Activated T-helper 17 cell treated with anti-CD3 and anti-CD28 coated beads, Interleukin-2, amount 50 U/mL, for 72 hours (primary cell): Measurements from ENCODE around the gene GMCL1. TPM values are rescaled to one million over a fixed set of nuclear protein-coding genes. Genes with fewer than 3 reads are reported as not detected.
A peak's percentile ranks its signal among the peaks of the same experiment; 100 is the strongest.
"Not testable (repeated sequence)": the region's sequence is repeated elsewhere in the genome, so short reads cannot be mapped to it uniquely, and the experiment has no call there.

Source experiments
- ATAC-seq: fragments of 150-1000 bp; cut with Tn5 transposase; replicated peaks from 2 replicates; pipeline ENCODE4 v1.10.0; 2021; ENCODE audit warnings: mild to moderate bottlenecking, moderate library complexity
- H3K27ac Mint-ChIP-seq: one replicate; pipeline ENCODE4 v1.8.0; 2022; ENCODE audit warnings: mixed read lengths
- H3K27me3 Mint-ChIP-seq: one replicate; pipeline ENCODE4 v1.8.0; 2022; ENCODE audit warnings: mixed read lengths
- H3K36me3 Mint-ChIP-seq: one replicate; pipeline ENCODE4 v1.8.0; 2022; ENCODE audit warnings: low read depth, mild to moderate bottlenecking, mixed read lengths
- H3K4me1 Mint-ChIP-seq: one replicate; pipeline ENCODE4 v1.8.0; 2022; ENCODE audit warnings: mixed read lengths
- H3K4me3 Mint-ChIP-seq: one replicate; pipeline ENCODE4 v1.8.0; 2022; ENCODE audit warnings: mild to moderate bottlenecking, mixed read lengths
- H3K9me3 Mint-ChIP-seq: one replicate; pipeline ENCODE4 v1.8.0; 2022; ENCODE audit warnings: mixed read lengths
- total RNA-seq, 2 donors: library from RNA; stranded (reverse); gene quantifications; one replicate each; pipeline ENCODE4 v1.2.3, GENCODE V29; 2022

The GMCL1 gene
- total RNA-seq, 2 donors from 2014 or later = 20.8 to 24.1 TPM

GRCh38 chr2:69827796-69828540 is 1.5 kb upstream of the GMCL1 start:
- H3K4me3 Mint-ChIP-seq = peak overlapping the region; percentile 90
- no peak for ATAC-seq
- peaks cover 22% of the 10 kb centered on the region for H3K4me1 Mint-ChIP-seq
- no peaks in the 10 kb centered on the region for H3K27me3 Mint-ChIP-seq
- peak overlapping the region; percentile 90 for H3K27ac Mint-ChIP-seq
- peaks cover 28% of the 10 kb centered on the region for H3K36me3 Mint-ChIP-seq
- no peaks in the 10 kb centered on the region for H3K9me3 Mint-ChIP-seq

DNA sequence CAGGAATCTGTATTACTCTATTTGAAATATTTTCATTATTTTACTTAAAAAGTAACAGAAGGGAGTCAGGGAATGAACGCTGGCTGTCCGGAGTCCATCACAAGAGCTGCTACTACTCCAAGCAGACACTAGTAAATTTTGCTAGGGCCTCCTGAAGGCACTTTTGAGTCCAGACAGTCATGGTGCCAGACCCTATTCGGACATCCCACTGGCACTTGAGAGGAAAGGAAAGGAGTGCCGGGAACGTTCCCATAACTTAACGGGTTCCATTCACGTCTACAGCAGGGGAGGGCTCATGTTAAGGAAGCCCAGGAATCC is 563 bp upstream of the GMCL1 start:
- Mint-ChIP-seq H3K4me1 (peaks cover 25% of the 10 kb centered on the region), H3K9me3 (no peaks in the 10 kb centered on the region), H3K4me3 (peak overlapping the region; percentile 90), H3K27me3 (no peaks in the 10 kb centered on the region), H3K36me3 (peaks cover 37% of the 10 kb centered on the region), H3K27ac (peak overlapping the region; percentile 90)
- no peak for ATAC-seq

- ATAC-seq = peak; percentile 36
These were observed 815 bp downstream of the GMCL1 start for GRCh38 chr2:69830045-69830905.

GRCh38 chr2:69830906-69831241 is 1.4 kb downstream of the GMCL1 start:
- Mint-ChIP-seq H3K27ac (peak overlapping the region; percentile 74), H3K4me3 (peak overlapping the region; percentile 90), H3K4me1 (peaks cover 35% of the 10 kb centered on the region), H3K36me3 (peaks cover 49% of the 10 kb centered on the region)
- H3K9me3 Mint-ChIP-seq, ATAC-seq, H3K27me3 Mint-ChIP-seq: not testable (repeated sequence)

More at GRCh38 chr2:69830045-69830905, 815 bp downstream of the GMCL1 start:
- H3K4me1 Mint-ChIP-seq = peaks cover 33% of the 10 kb centered on the region
- H3K36me3 Mint-ChIP-seq = peaks cover 48% of the 10 kb centered on the region
- no peaks in the 10 kb centered on the region for H3K9me3 Mint-ChIP-seq
- peak overlapping the region; percentile 90 for H3K4me3 Mint-ChIP-seq
- peak overlapping the region; percentile 90 for H3K27ac Mint-ChIP-seq
- H3K27me3 Mint-ChIP-seq = no peaks in the 10 kb centered on the region

GRCh38 chr2:69831354-69831905 is 2.0 kb downstream of the GMCL1 start:
- H3K4me3 Mint-ChIP-seq = peak overlapping the region; percentile 90
- ATAC-seq = no peak
- H3K36me3 Mint-ChIP-seq = peaks cover 54% of the 10 kb centered on the region
- H3K27ac Mint-ChIP-seq = no peak overlapping the region
- H3K27me3 Mint-ChIP-seq = no peaks in the 10 kb centered on the region
- H3K9me3 Mint-ChIP-seq = no peaks in the 10 kb centered on the region
- H3K4me1 Mint-ChIP-seq = peaks cover 40% of the 10 kb centered on the region

DNA sequence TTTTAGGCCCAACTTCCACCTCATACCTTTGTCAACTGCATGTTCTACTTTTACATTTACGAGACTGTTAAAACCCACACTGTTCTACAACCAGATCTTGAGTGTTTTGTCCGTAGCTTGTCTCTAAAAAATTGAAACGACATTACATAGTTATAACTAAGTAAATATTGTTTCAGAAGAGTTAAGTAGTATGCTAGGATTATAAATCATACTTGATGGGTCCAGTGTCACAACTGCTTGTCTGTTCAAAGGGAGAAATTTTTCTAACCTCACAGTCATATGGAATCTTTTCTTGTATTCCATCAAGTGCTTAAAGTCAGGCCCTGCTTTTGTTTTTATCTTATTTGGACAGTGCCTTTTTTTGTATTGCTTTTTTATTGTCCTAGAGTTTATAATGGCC is 4.3 kb downstream of the GMCL1 start:
- Mint-ChIP-seq H3K4me3 (no peak overlapping the region), H3K27me3 (no peaks in the 10 kb centered on the region), H3K4me1 (peaks cover 38% of the 10 kb centered on the region), H3K27ac (no peak overlapping the region), H3K36me3 (peaks cover 72% of the 10 kb centered on the region), H3K9me3 (no peaks in the 10 kb centered on the region)
- no peak for ATAC-seq

- Mint-ChIP-seq H3K27me3 (no peaks in the 10 kb centered on the region), H3K9me3 (no peaks in the 10 kb centered on the region), H3K27ac (peak overlapping the region; percentile 52), H3K4me3 (no peak overlapping the region), H3K36me3 (peaks cover 85% of the 10 kb centered on the region), H3K4me1 (peaks cover 34% of the 10 kb centered on the region)
- ATAC-seq = no peak
These were observed 6.2 kb downstream of the GMCL1 start for GRCh38 chr2:69835666-69836065.

- peaks cover 33% of the 10 kb centered on the region for H3K4me1 Mint-ChIP-seq
These were observed 6.9 kb downstream of the GMCL1 start for GRCh38 chr2:69836316-69836715.

DNA sequence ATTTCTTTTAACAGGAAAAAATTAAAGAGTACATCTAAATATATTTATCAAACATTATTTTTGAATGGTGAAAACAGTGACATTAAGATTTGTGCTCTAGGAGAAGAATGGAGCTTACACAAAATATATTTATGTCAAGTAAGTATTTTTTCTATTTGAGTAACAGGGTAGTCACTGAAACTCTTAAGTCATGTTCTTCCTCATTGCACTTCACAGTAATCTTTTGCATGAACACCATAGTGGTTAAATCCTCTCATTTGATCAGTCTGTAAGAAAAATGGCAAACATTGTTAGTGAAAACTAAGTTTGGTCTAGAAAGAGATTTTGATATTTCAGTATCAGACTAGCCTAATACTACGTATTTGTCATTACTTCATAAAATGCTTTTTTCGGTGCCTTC is 8.1 kb downstream of the GMCL1 start:
- no peak overlapping the region for H3K27ac Mint-ChIP-seq
- H3K27me3 Mint-ChIP-seq = no peaks in the 10 kb centered on the region
- no peak overlapping the region for H3K4me3 Mint-ChIP-seq
- ATAC-seq = peak; percentile 66
- no peaks in the 10 kb centered on the region for H3K9me3 Mint-ChIP-seq
- peaks cover 27% of the 10 kb centered on the region for H3K4me1 Mint-ChIP-seq
- H3K36me3 Mint-ChIP-seq = peaks cover 80% of the 10 kb centered on the region

More at GRCh38 chr2:69836316-69836715, 6.9 kb downstream of the GMCL1 start:
- Mint-ChIP-seq H3K36me3 (peaks cover 82% of the 10 kb centered on the region), H3K27me3 (no peaks in the 10 kb centered on the region), H3K27ac (peak overlapping the region; percentile 52), H3K9me3 (no peaks in the 10 kb centered on the region), H3K4me3 (peak overlapping the region; percentile 2)
- ATAC-seq = no peak

GRCh38 chr2:69843993-69844392 is 14.5 kb downstream of the GMCL1 start:
- ATAC-seq = no peak
- Mint-ChIP-seq H3K9me3 (no peaks in the 10 kb centered on the region), H3K27ac (no peak overlapping the region), H3K27me3 (no peaks in the 10 kb centered on the region), H3K36me3 (peaks cover 79% of the 10 kb centered on the region), H3K4me3 (no peak overlapping the region), H3K4me1 (no peaks in the 10 kb centered on the region)

- Mint-ChIP-seq H3K27ac (no peak overlapping the region), H3K9me3 (no peaks in the 10 kb centered on the region), H3K27me3 (no peaks in the 10 kb centered on the region), H3K36me3 (peaks cover 76% of the 10 kb centered on the region), H3K4me3 (no peak overlapping the region), H3K4me1 (no peaks in the 10 kb centered on the region)
- ATAC-seq = no peak
These were observed 15.1 kb downstream of the GMCL1 start for GRCh38 chr2:69844560-69844959.

- H3K36me3 Mint-ChIP-seq = peaks cover 80% of the 10 kb centered on the region
- no peaks in the 10 kb centered on the region for H3K27me3 Mint-ChIP-seq
- H3K27ac Mint-ChIP-seq = peak overlapping the region; percentile 59
- H3K4me3 Mint-ChIP-seq = no peak overlapping the region
- ATAC-seq = no peak
- H3K9me3 Mint-ChIP-seq = no peaks in the 10 kb centered on the region
- no peaks in the 10 kb centered on the region for H3K4me1 Mint-ChIP-seq
These were observed 17.0 kb downstream of the GMCL1 start for GRCh38 chr2:69846182-69847067.

- H3K9me3 Mint-ChIP-seq = no peaks in the 10 kb centered on the region
- peak overlapping the region; percentile 59 for H3K27ac Mint-ChIP-seq
- no peak overlapping the region for H3K4me3 Mint-ChIP-seq
- ATAC-seq = no peak
- no peaks in the 10 kb centered on the region for H3K4me1 Mint-ChIP-seq
- peaks cover 79% of the 10 kb centered on the region for H3K36me3 Mint-ChIP-seq
- H3K27me3 Mint-ChIP-seq = no peaks in the 10 kb centered on the region
These were observed 17.8 kb downstream of the GMCL1 start for GRCh38 chr2:69847068-69847828.
